Keratinocyte (primary cell): Measurements from ENCODE around the gene FGF10. TPM values are rescaled to one million over a fixed set of nuclear protein-coding genes. Genes with fewer than 3 reads are reported as not detected.

Experiments used
- DNase-seq: peaks from one replicate; pipeline ENCODE4 v3.0.0-alpha.2; 2011; ENCODE audit warnings: low read depth, missing footprints, low spot score
- FAIRE-seq: peaks from 2 replicates; lab custom pipeline; 2011; peaks lifted over from hg19 to GRCh38; lab: Jason Lieb, UNC
- H2AFZ ChIP-seq: 2 replicates; pipeline ENCODE4 v1.6.0; 2012; ENCODE audit warnings: low read length, control low read depth, inconsistent platforms; ENCODE audit not compliant: control insufficient read depth
- H3K27ac ChIP-seq: 2 replicates; pipeline ENCODE4 v1.5.1; 2011; ENCODE audit warnings: low read length; ENCODE audit not compliant: control insufficient read depth, insufficient read depth
- H3K27me3 ChIP-seq: 3 replicates; pipeline ENCODE4 v1.6.0; 2011; ENCODE audit warnings: low read length; ENCODE audit not compliant: control insufficient read depth, insufficient read depth; ENCODE audit errors: extremely low read depth
- H3K36me3 ChIP-seq, 2 experiments: 2 replicates in 1 of 2; 3 replicates in 1 of 2; pipeline ENCODE4 v1.5.1; 2011; ENCODE audit warnings: low read length in 2 of 2, mild to moderate bottlenecking in 1 of 2; ENCODE audit not compliant: control insufficient read depth in 2 of 2, insufficient read depth in 2 of 2; ENCODE audit errors: extremely low read depth in 1 of 2
- H3K4me1 ChIP-seq: 3 replicates; pipeline ENCODE4 v1.5.1; 2011; ENCODE audit warnings: low read length; ENCODE audit not compliant: control insufficient read depth, insufficient read depth; ENCODE audit errors: extremely low read depth
- H3K4me2 ChIP-seq: 3 replicates; pipeline ENCODE4 v1.6.0; 2011; ENCODE audit warnings: low read depth, low read length; ENCODE audit not compliant: control insufficient read depth, insufficient read depth; ENCODE audit errors: extremely low read depth
- H3K4me3 ChIP-seq, 3 experiments: fragments of 200-600 bp in 1 of 3; sonication (generic) in 1 of 3; 2 replicates in 2 of 3; 3 replicates in 1 of 3; pipeline ENCODE4 v1.5.1; 2011 to 2016; ENCODE audit warnings: low read length in 3 of 3, mild to moderate bottlenecking in 3 of 3, control low read depth in 2 of 3, inconsistent platforms in 1 of 3, low read depth in 1 of 3, mixed read lengths in 1 of 3, mixed run types in 1 of 3, moderate library complexity in 1 of 3; ENCODE audit not compliant: control insufficient read depth in 2 of 3, insufficient read depth in 2 of 3; ENCODE audit errors: extremely low read depth in 1 of 3
- H3K79me2 ChIP-seq: 2 replicates; pipeline ENCODE4 v1.6.0; 2012; ENCODE audit warnings: low read length; ENCODE audit not compliant: control insufficient read depth, insufficient read depth
- H3K9ac ChIP-seq: 3 replicates; pipeline ENCODE4 v1.6.0; 2011; ENCODE audit warnings: low read length; ENCODE audit not compliant: control insufficient read depth, insufficient read depth; ENCODE audit errors: extremely low read depth
- H3K9me1 ChIP-seq: 3 replicates; pipeline ENCODE4 v1.6.0; 2011; ENCODE audit warnings: low read length; ENCODE audit not compliant: control insufficient read depth, insufficient read depth; ENCODE audit errors: extremely low read depth
- H3K9me3 ChIP-seq: 2 replicates; pipeline ENCODE4 v1.5.1; 2012; ENCODE audit warnings: low read depth, low read length; ENCODE audit not compliant: control insufficient read depth
- H4K20me1 ChIP-seq: 3 replicates; pipeline ENCODE4 v1.6.0; 2011; ENCODE audit warnings: low read length; ENCODE audit not compliant: control insufficient read depth, insufficient read depth; ENCODE audit errors: extremely low read depth
- EZH2 ChIP-seq: IDR thresholded peaks from one replicate; pipeline ENCODE4 v1.6.1; 2012; ENCODE audit warnings: inconsistent platforms, mild to moderate bottlenecking, low read length, moderate library complexity
- dilution Hi-C: fragments of 300-500 bp; cut with MboI; formaldehyde crosslinking; loops from one replicate; pipeline ENCODE4 v1.7.0; 2020; ENCODE audit warnings: low sequenced_read_pairs; ENCODE audit not compliant: extremely low pct_ligation_motif_present
- polyA plus RNA-seq, 5 experiments: library from polyadenylated mRNA; depleted of rRNA in 3 of 5; stranded (reverse) in 3 of 5; stranded (forward) in 1 of 5; unstranded in 1 of 5; fragments of >200 nt; gene quantifications; 1 replicate in 1 of 5; 2 replicates in 3 of 5; 3 replicates in 1 of 5; pipeline versions ENCODE4 v1.2.1 to v1.2.3, GENCODE V29; 2011 to 2012; ENCODE audit warnings: missing spikeins in 2 of 5, low read depth in 1 of 5, low replicate concordance in 1 of 5
- TF ChIP-seq, protein P1 (sequence below), 3 experiments: IDR thresholded peaks in 1 of 3; conservative IDR thresholded peaks in 1 of 3; optimal IDR thresholded peaks in 1 of 3; 2 replicates in 2 of 3; 3 replicates in 1 of 3; pipeline versions ENCODE3 to v1.5.1; 2011; ENCODE audit warnings: low read length in 3 of 3, mild to moderate bottlenecking in 3 of 3, moderate library complexity in 2 of 3, control low read depth in 1 of 3, inconsistent platforms in 1 of 3; ENCODE audit not compliant: insufficient read depth in 2 of 3; ENCODE audit errors: extremely low read depth in 1 of 3

The FGF10 gene
- polyA plus RNA-seq, 1 donor (not counting 4 experiments of a cell fraction or from before 2014, with no cell fraction given), result not detected

DNA sequence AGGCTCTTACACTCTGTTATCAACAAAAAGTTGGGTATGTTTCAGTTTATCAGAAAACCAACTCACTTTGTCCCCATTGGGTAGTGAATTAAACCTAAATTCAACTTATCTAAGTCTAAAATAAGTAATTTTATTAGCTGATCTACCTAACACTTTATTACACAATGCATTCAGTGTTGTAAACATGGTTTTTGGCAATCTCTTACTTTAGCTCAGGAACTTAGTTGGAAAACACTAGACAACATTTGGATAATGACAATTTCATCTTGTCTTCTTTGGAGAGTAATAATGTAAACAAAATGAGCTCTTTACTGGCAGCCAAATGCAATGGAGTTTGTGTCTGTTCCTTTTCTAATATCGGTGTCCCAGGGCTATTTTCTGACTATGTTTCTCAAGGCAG is 33.0 kb downstream of the FGF10 start:
- no peak for DNase-seq
- no peaks in the 10 kb centered on the region for H4K20me1 ChIP-seq
- H3K9ac ChIP-seq, result no peak overlapping the region
- dilution Hi-C loops, result no loop called here
- no peak overlapping the region for H3K4me2 ChIP-seq
- TF ChIP-seq, protein P1, sequence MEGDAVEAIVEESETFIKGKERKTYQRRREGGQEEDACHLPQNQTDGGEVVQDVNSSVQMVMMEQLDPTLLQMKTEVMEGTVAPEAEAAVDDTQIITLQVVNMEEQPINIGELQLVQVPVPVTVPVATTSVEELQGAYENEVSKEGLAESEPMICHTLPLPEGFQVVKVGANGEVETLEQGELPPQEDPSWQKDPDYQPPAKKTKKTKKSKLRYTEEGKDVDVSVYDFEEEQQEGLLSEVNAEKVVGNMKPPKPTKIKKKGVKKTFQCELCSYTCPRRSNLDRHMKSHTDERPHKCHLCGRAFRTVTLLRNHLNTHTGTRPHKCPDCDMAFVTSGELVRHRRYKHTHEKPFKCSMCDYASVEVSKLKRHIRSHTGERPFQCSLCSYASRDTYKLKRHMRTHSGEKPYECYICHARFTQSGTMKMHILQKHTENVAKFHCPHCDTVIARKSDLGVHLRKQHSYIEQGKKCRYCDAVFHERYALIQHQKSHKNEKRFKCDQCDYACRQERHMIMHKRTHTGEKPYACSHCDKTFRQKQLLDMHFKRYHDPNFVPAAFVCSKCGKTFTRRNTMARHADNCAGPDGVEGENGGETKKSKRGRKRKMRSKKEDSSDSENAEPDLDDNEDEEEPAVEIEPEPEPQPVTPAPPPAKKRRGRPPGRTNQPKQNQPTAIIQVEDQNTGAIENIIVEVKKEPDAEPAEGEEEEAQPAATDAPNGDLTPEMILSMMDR (optimal IDR thresholded peaks at IDR 0.05 in 1 of 3, IDR thresholded peaks at IDR 0.05 in 1 of 3, conservative IDR thresholded peaks at IDR 0.05 in 1 of 3; ENCODE audit: extremely low read depth in 1 of 3, insufficient read depth in 2 of 3, low read length in 3 of 3), result no peak
- TF ChIP-seq EZH2, result no peak
- H3K9me1 ChIP-seq, result no peaks in the 10 kb centered on the region
- no peaks in the 10 kb centered on the region for H3K79me2 ChIP-seq
- H3K4me3 ChIP-seq, result no peak overlapping the region
- no peaks in the 10 kb centered on the region for H3K27me3 ChIP-seq
- H3K4me1 ChIP-seq, result no peaks in the 10 kb centered on the region
- H3K27ac ChIP-seq, result no peak overlapping the region
- no peaks in the 10 kb centered on the region for H3K9me3 ChIP-seq
- FAIRE-seq, result no peak
- H3K36me3 ChIP-seq, result no peaks in the 10 kb centered on the region
- H2AFZ ChIP-seq, result no peak overlapping the region

DNA sequence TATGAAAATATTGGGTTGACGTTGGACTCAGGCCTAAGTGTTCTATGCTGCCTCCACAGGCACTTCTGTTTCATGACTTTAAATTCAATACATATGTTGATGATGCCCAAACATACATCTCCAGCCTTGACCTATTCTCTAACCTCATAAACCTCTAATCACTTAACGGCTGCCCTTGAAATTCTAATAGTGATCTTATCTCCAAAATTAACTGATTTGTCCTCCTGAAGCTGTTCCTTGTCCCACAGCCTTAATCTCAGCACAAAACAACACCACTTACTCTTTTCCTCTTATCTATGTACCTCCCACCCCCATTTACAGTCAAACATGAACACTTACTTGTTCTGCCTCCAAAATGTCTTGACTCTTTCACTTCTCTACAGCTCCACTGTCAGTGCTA is 43.3 kb downstream of the FGF10 start:
- Histone ChIP-seq H3K4me2 (no peak overlapping the region), H3K4me3 (no peak overlapping the region), H2AFZ (no peak overlapping the region), H3K36me3 (no peaks in the 10 kb centered on the region), H3K9ac (no peak overlapping the region), H3K27me3 (no peaks in the 10 kb centered on the region), H3K4me1 (no peaks in the 10 kb centered on the region), H3K9me3 (no peaks in the 10 kb centered on the region), H3K27ac (no peak overlapping the region), H3K9me1 (no peaks in the 10 kb centered on the region), H3K79me2 (no peaks in the 10 kb centered on the region), H4K20me1 (no peaks in the 10 kb centered on the region)
- no peak for TF ChIP-seq EZH2
- DNase-seq (no peak), FAIRE-seq (no peak)
- dilution Hi-C loops, result no loop called here

DNA sequence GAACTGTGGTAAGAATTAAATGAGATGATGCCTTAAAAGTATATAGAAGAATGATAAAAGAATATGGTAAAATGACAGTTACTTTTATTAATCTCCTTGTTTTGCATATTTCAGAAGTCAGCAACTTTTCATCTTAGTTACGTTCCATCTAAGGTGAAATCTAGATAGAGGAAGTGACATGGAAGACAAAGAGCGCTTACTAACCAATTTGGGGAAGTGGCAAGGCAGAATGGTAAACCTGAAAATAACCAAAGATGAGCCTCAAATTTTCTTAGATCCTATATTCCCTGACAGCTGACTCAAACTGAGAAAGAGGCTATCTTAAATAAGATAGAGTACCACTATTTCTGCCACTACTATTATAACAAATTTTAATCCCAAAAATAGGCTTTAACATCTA is 52.5 kb downstream of the FGF10 start:
- TF ChIP-seq EZH2, result no peak
- TF ChIP-seq, protein P1 (optimal IDR thresholded peaks at IDR 0.05 in 1 of 3, IDR thresholded peaks at IDR 0.05 in 1 of 3, conservative IDR thresholded peaks at IDR 0.05 in 1 of 3; ENCODE audit: extremely low read depth in 1 of 3, insufficient read depth in 2 of 3, low read length in 3 of 3), result no peak
- H3K36me3 ChIP-seq, result no peaks in the 10 kb centered on the region
- no peaks in the 10 kb centered on the region for H3K27me3 ChIP-seq
- FAIRE-seq (no peak), DNase-seq (no peak)
- H3K9me3 ChIP-seq, result no peaks in the 10 kb centered on the region
- no peaks in the 10 kb centered on the region for H3K9me1 ChIP-seq
- H3K79me2 ChIP-seq, result no peaks in the 10 kb centered on the region
- no peak overlapping the region for H3K4me2 ChIP-seq
- H2AFZ ChIP-seq, result no peak overlapping the region
- no peaks in the 10 kb centered on the region for H3K4me1 ChIP-seq
- H3K4me3 ChIP-seq, result no peak overlapping the region
- no peak overlapping the region for H3K27ac ChIP-seq
- no peaks in the 10 kb centered on the region for H4K20me1 ChIP-seq
- H3K9ac ChIP-seq, result no peak overlapping the region
- dilution Hi-C loops, result no loop called here
